HG03159 (cell line): Measurements from ENCODE around the gene SLC38A10.

Experiments used
- ATAC-seq: cut with Tn5 transposase; IDR thresholded peaks from one replicate; pipeline ENCODE4 v1.9.1; 2021; ENCODE audit warnings: mild to moderate bottlenecking, moderate library complexity; ENCODE audit not compliant: unreplicated experiment

Gene SLC38A10

GRCh38 chr17:81244358-81245023, 50.6 kb downstream of the SLC38A10 start:
- no peak for ATAC-seq

DNA sequence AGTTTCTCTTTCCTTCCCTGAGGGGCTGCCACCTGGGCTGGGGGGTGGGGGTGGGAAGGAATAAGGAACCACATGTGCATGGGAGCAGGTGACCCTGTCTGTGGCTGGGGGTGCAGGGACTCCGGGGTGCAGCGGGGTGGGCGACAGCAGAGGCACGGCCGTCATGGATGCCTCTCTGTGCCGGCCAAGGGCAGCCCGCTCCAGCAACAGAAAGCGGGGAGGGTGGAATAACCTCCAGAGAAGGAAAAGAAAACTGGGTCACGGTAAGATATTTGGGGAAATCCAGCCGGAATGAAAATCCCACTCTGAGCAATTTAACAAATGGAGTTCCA, 51.8 kb downstream of the SLC38A10 start:
- no peak for ATAC-seq

DNA sequence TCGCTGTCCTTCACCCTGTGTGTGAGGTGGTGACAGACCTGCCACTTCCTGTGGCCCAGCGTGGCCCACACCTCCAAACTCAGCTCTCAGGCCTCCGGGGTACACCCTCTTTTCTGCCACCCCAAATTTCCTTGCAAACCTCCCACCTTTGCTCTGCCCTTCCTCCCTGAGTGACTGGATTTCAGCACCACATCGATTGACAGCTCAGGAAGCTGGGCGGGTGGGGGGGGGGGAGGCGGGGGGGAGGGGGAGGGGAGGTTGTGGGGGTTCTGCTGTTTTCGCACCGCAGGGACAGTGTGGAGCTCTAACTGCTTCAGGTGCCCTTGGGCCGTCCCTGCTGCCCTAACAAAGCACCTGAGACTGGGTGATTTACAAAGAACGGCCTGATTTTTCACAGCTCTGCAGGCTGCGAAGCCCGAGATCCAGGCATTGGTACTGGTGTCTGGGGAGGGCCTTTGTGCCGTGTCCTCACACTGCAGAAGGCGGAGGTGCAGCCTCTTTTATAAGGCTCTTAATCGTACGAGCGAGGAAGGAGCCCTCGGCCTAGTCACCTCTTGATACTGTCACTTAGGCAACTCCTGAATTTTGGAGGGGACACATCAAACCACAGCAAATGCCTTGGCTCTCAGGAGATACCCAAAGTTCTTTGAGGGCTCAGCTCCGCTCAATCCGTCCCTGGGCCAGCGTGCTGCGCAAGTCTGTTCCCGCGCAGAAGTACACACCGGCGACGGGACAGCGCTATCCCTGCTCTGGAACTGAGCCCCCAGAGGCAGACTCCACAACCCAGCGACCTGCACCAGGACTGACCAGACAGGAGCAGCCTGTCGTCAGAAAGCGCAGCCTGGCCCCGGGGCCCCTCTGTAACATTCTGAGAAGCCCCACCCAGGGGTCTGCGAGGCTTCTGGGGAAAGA, 52.4 kb downstream of the SLC38A10 start:
- no peak for ATAC-seq

GRCh38 chr17:81241648-81242420, 53.3 kb downstream of the SLC38A10 start:
- ATAC-seq = no peak

GRCh38 chr17:81241203-81241602, 53.9 kb downstream of the SLC38A10 start:
- ATAC-seq = no peak

- no peak for ATAC-seq
Measured at GRCh38 chr17:81240761-81241160, 54.3 kb downstream of the SLC38A10 start.

DNA sequence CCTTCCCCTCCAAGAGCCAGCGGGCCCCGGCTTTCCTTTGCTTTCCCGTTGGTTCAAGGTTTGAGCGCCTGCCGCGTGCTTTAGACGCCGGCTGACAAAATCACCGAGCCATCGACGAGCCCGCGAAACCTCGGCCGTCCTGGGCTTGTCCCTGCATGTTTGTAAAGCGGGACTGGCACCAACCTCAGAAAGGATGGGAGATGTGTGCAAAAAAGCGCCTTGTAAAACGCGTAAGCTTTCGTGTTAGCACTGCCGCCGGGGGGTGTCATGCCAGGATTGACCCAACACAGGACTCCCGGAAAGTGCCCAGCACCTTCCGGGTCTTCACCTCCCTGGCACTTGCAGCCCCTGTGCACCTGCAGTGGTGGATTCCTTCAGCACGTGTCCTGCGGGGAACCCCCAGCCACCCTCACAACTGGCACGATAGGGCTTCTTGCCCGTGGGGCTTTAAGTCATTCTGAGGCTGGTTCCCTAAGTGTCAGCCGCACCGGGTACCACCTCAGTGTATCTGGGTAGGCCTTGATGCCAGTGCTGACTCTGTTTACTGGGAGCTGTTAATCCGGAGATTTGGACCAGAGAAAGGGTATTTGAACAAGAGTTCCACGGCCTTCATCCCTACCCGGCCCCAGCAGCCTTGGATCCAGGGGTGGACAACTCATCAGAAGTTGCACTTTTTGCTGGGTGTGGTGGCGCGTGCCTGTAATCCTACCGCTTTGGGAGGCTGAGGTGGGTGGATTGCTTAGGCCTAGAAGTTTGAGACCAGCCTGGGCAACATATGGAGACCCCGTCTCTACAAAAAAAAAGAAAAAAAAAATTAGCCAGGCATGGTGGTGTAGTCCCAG, 55.2 kb downstream of the SLC38A10 start:
- no peak for ATAC-seq

DNA sequence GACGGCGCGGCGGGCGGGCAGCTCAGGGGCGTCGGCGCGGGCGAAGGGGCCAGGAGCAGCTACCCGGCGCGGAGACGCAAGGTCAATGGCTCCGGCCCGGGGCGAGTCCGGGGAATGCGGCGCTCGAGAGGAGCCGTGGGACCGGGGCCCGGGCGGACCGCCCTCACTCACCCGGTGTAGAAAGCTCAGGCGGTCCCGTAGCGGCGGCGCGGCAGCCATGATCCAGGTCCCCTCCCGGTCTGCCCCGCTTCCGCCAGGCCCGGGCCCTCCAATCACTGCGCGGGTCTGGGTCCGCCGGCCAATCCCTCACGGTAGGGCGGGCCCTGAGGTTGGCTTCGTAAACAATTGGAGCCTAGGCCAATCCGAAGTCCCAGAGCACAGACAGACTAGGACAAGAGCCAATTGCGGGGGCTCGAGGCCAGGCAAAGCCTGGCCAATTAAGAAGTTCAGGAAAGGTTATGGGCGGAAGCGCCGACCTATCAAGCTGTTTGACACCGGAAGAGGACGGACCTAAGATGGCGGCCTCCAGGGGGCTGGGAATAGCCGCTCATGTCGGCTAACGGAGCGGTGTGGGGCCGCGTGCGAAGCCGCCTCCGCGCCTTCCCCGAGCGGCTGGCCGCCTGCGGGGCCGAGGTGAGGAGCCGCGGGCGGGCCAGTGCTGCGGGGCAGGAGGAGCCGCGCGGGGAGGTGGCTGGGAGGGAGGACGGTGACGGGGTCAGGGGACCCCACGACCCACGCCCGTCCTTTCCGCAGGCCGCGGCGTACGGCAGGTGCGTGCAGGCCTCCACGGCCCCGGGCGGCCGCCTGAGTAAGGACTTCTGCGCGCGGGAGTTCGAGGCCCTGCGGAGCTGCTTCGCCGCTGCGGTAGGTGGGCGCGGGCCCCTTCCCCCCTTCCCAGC, 56.0 kb downstream of the SLC38A10 start, which contains the start of the genes NDUFAF8 and TEPSIN:
TSS of gene NDUFAF8 (plus strand) at position 504 of the 899 bp plus-strand sequence. CDS start at position 550, 46 bp downstream.
TSS of gene TEPSIN (minus strand) at position 241 of the 899 bp plus-strand sequence. CDS start at position 219, 22 bp downstream.
- peak; percentile 93 for ATAC-seq

DNA sequence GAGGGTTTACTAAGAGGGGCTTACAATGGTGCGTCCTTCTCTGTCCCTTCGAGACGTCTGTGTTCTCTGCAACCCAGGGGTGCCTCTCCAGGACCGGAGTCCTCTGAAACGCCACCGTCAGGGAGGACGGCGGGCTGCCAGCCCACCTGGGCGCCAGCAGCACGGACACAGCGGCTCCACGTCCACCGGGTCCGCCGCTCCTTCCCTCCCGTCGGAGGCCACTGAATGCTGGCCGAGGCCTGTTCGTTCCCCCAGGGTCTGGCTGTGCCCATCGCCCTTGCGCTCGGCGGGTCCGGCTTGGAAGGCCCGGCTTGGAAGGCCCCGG, 56.7 kb downstream of the SLC38A10 start:
- ATAC-seq = no peak

GRCh38 chr17:81237591-81238489, 57.3 kb downstream of the SLC38A10 start:
- ATAC-seq = no peak

DNA sequence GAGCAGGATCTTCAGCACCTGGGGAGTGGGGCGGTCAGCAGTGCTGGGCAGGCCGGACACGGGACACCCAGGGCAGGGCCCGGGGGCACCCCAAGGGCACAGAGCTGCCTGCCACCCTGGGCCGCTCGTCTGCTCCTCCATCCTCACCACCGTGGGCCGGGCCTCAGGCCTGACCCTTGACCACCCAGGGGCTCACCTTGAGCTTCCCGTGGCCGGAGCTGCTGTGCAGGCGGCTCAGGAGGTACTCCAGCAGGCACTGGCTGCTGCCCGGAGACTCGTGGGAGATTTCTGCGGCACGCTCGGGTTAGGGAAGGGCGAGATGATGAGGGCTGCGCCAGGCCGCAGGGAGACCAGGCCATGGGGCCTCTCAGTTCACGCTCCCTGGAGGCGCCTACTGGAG, 58.3 kb downstream of the SLC38A10 start:
- no peak for ATAC-seq

DNA sequence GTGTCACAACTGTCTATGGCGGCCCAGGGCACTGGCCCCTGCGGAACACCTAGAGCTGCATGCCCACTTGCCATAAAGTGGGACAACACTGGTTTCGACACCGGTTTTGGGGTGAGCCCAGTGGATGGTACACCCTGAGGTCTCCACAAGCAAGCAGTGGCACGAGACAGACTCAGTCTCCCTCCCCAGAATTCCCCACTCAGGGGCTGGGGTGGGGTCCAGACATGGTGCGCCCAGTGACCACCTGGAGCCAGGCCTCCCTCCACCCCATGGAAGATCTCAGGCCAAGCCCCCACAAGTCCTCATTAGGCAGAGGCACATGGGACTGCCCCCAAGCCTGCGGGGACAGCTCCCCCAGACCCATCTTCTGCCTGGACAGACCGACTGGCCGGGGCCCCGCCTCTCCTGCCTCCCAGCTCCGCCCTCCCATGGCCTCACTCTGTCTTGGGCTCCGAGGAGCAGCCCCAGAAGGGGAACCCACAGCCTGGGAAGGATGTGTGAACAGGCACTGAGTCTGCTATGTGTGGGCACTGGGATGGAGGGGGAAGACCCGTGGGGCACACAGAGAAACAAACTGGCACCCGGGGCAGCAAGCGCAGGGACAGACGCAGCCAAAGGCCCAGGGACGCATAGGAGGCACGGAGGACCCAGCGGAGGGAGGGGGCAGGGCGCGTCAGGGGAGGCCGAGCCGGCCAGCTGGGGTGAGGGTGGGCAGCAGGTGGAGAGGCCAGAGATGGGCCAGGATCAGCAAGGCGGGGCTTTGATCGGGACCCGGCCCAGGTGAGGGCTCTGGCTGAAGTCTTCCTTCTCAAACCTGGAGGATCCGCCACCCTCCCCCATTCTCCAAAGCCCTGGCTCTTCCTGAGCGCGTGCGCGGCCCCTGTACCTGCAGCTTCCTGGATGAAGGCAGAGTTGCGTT, 59.0 kb downstream of the SLC38A10 start:
- ATAC-seq = no peak

GRCh38 chr17:81234940-81235821, 59.9 kb downstream of the SLC38A10 start:
- ATAC-seq = no peak

- ATAC-seq = no peak
Measured at GRCh38 chr17:81234506-81234855, 60.6 kb downstream of the SLC38A10 start.

DNA sequence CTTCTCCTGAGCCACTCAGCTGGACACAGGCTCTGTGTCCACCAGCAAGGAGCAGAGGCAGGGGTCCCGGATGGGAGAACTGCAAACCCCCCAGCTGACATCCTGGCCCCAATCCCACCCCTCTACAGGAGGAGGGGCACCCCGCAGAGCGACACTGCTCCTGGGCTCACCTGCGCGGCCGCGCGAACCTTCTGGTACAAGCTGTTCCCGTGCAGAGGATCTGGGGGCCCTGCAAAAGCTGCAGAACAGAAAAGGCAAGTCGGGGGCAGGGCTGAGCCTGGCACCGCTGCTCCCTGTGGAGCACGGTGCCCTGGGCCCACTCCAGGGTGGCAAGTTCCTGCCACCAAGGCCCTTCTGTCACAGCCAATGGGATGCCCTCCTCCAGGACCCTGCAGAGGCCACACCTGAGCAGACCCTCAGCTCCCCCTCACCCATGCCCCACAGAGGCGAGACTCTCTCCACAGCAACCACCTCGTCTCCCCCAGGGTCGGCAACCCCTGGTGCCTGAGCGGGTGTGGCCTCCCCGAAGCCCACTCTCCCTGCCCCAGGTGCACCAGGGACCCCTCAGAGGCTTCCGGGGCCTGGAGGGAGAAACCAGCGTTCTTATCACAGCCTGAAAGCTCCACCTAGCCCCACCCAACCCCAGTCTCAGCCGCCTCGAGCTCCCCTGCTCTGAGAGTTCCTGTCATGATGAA, 61.1 kb downstream of the SLC38A10 start:
- no peak for ATAC-seq

- ATAC-seq = no peak
Measured at GRCh38 chr17:81233316-81233715, 61.8 kb downstream of the SLC38A10 start.
